Upper lobe of right lung (tissue), 1 donor: Measurements from ENCODE around the gene PRRC2A. TPM values are rescaled to one million over a fixed set of nuclear protein-coding genes. Genes with fewer than 3 reads are reported as not detected.

Experiments used
- ATAC-seq: fragments of 200-7000 bp; cut with Tn5 transposase; one replicate; pipeline ENCODE4 v1.9.1; 2020; ENCODE audit warnings: mild to moderate bottlenecking, moderate library complexity
- DNase-seq: peaks from one replicate; pipeline ENCODE4 v3.0.0-alpha.2; 2020
- H3K27ac ChIP-seq: fragments of 200-600 bp; one replicate; pipeline ENCODE4 v1.8.0; 2022
- H3K27me3 ChIP-seq: fragments of 200-600 bp; one replicate; pipeline ENCODE4 v1.8.0; 2022; ENCODE audit warnings: mild to moderate bottlenecking
- H3K36me3 ChIP-seq: fragments of 200-600 bp; one replicate; pipeline ENCODE4 v1.8.0; 2022
- H3K4me1 ChIP-seq: fragments of 200-600 bp; one replicate; pipeline ENCODE4 v1.8.0; 2022
- H3K4me3 ChIP-seq: fragments of 200-600 bp; one replicate; pipeline ENCODE4 v1.8.0; 2022; ENCODE audit warnings: mild to moderate bottlenecking
- H3K9me3 ChIP-seq: fragments of 200-600 bp; one replicate; pipeline ENCODE4 v1.8.0; 2022
- intact Hi-C: fragments of 100-400 bp; cut with DNase I; formaldehyde crosslinking; loops from one replicate; pipeline ENCODE4 v1.11.0; 2022
- total RNA-seq: library from RNA; stranded (reverse); fragmentation: NEBNext Ultra II Directional; extraction: Animal tissue kit (Norgen Biotek cat#: 25700); gene quantifications from one replicate; pipeline ENCODE4 v1.2.1, GENCODE V29; 2021
- TF ChIP-seq, protein P1 (sequence below): fragments of 200-600 bp; IDR thresholded peaks from one replicate; pipeline ENCODE4 v1.8.0; 2022; ENCODE audit warnings: antibody characterized with exemption
- donor health status: DM: no; HTN: yes; CAD: no; lungs with severe emphysema.

The PRRC2A gene
- total RNA-seq, 1 donor from 2014 or later = 138 TPM

DNA sequence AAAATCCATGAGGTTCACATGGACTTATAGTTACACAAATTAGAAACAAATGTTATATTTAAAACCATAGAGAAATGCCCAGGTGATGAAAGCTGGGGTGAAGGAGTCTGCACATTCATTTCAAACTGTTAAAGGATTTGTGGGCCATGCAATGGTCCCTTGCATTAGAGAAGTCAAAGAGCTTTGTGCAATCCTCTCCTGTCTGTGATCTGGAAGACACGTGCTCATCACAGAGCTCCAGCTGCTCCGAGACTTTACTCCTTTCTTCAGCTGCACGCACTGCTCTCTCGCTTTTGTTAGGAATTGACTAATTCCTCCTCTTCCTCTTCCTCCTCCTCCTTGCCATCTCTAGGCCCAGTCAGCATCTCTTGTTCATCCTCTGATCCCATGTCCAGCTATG, 9.5 kb upstream of the PRRC2A start:
- H3K27me3 ChIP-seq = no peaks in the 10 kb centered on the region
- H3K9me3 ChIP-seq = no peaks in the 10 kb centered on the region
- intact Hi-C loops = no loop called here
- no peaks in the 10 kb centered on the region for H3K36me3 ChIP-seq
- TF ChIP-seq, protein P1, sequence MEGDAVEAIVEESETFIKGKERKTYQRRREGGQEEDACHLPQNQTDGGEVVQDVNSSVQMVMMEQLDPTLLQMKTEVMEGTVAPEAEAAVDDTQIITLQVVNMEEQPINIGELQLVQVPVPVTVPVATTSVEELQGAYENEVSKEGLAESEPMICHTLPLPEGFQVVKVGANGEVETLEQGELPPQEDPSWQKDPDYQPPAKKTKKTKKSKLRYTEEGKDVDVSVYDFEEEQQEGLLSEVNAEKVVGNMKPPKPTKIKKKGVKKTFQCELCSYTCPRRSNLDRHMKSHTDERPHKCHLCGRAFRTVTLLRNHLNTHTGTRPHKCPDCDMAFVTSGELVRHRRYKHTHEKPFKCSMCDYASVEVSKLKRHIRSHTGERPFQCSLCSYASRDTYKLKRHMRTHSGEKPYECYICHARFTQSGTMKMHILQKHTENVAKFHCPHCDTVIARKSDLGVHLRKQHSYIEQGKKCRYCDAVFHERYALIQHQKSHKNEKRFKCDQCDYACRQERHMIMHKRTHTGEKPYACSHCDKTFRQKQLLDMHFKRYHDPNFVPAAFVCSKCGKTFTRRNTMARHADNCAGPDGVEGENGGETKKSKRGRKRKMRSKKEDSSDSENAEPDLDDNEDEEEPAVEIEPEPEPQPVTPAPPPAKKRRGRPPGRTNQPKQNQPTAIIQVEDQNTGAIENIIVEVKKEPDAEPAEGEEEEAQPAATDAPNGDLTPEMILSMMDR = no peak
- no peak for ATAC-seq
- H3K4me3 ChIP-seq = no peak overlapping the region
- DNase-seq = no peak
- H3K27ac ChIP-seq = no peak overlapping the region
- H3K4me1 ChIP-seq = no peaks in the 10 kb centered on the region

DNA sequence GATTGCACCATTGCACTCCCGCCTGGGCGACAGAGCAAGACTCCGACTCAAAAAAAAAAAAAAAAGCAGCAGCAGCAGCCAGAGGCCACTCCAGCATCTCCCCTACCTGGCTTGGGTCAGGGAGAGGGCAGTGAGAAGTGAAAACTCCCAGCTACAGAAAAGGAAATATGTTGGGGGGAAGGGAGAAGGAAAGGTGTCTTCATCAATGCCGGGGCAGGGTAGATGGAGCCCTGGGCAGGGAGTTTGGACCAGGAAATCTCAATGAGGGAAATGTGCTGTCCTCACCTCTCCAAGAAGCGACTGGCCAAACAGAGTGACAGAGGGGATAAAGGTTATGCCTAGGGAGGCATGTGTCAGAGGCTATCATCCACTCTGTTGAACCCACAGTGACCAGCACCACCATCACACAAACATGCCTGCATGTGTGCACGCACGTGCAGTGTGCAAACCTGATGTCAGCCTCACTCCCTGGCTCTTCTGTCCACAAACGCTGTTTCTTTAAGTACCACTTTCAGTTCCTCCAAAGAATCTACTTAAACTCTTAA, 6.4 kb upstream of the PRRC2A start:
- peak overlapping the region; percentile 51 for H3K27ac ChIP-seq
- H3K4me1 ChIP-seq = peaks cover under 1% of the 10 kb centered on the region
- H3K36me3 ChIP-seq = no peaks in the 10 kb centered on the region
- DNase-seq (no peak), ATAC-seq (peak; percentile 77)
- no peaks in the 10 kb centered on the region for H3K27me3 ChIP-seq
- no peak overlapping the region for H3K4me3 ChIP-seq
- H3K9me3 ChIP-seq = no peaks in the 10 kb centered on the region
- intact Hi-C loops = no loop called here
- TF ChIP-seq, protein P1 = no peak

DNA sequence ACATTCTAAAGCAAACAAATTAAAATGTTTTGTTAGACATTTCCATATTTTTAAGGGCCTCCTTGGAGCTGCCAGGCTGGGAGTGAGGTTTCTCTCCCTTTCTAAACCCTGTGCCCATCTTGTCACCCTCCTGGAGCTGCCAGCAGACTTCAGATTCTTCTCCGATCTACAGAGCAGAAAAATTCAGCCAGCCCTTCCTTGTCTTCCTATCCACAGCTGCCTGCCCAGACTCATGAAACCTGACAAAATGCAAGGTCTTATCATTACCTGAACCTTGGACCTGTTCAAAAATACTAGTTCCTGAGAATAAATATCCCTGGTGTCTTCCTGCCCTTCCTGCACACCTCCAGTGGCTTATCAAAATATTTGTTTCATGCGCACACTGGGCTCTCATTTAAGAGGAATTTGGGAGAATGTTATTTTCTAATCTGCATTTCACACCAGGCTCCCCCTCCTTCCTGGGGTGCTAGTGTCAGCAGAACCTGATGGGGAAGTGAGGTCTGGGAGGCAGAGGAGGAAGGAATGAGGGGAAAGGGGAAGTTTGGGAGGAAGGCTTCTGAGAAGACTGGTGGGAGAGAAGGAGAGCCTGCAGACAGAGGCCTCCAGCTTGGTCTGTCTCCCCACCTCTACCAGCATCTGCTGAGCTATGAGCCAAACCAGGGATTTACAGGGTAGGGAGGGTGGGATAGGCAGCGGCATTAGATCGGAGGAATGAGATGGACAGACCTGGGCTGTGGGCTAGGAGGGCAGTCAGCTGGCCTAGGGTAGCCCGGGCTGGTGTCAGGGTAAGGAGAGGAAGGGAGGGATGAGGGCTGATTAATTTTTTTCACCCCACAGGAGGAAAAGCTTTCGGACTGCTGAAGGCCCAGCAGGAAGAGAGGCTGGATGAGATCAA, 5.6 kb upstream of the PRRC2A start, which contains the start of gene AIF1:
TSS of gene AIF1 (plus strand) at position 551 of the 895 bp plus-strand sequence. CDS start at position 647, 96 bp downstream.
- Histone ChIP-seq H3K36me3 (no peaks in the 10 kb centered on the region), H3K4me3 (peak within 1 kb of the TSS; percentile 33), H3K9me3 (no peaks in the 10 kb centered on the region), H3K27ac (peak within 1 kb of the TSS; percentile 51), H3K27me3 (no peaks in the 10 kb centered on the region), H3K4me1 (peaks cover 5% of the 10 kb centered on the region)
- TF ChIP-seq, protein P1 = no peak
- intact Hi-C loops = no loop called here
- peak; percentile 70 for ATAC-seq
- no peak for DNase-seq

DNA sequence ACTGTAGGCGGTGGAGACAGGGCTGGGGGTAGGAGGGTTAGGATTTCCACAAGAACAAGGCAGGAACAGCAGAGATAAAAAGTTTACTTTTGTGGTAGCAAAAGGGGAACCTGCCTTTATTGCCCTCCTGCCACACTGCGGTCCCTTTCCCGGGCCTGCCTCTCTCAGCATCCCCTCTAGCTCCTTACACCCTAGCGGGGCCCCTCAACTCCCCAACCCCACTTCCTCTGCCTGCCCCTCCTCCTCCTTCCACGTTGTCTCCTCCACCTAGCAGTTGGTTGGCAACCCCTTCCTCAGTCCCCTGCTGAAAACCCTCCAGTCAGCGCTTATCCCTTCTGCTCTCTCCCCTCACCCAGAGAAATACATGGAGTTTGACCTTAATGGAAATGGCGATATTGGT, 4.8 kb upstream of the PRRC2A start:
- H3K27me3 ChIP-seq = no peaks in the 10 kb centered on the region
- TF ChIP-seq, protein P1 = no peak
- H3K27ac ChIP-seq = peak overlapping the region; percentile 51
- H3K4me3 ChIP-seq = peak overlapping the region; percentile 33
- DNase-seq (no peak), ATAC-seq (no peak)
- intact Hi-C loops = no loop called here
- H3K36me3 ChIP-seq = no peaks in the 10 kb centered on the region
- H3K4me1 ChIP-seq = peaks cover 5% of the 10 kb centered on the region
- no peaks in the 10 kb centered on the region for H3K9me3 ChIP-seq

DNA sequence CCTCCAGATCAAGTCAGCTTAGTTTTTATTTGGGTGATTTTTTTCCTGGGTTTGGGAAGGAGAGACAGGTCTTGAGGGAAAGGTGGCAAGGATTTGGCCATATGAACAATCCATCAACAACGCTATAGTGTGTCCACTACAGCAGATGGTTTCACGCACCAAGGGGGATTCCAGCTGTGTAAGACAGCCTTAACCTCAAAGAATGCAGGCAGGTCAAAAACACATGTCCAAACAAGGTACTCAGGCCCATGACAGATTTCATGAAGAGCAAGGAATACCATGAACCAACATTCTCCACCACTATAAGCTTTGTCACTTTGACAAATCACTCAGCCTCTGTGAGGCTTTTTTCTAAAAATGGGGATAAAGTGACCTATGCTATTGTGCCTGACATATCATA, 3.5 kb upstream of the PRRC2A start:
- Histone ChIP-seq H3K4me3 (no peak overlapping the region), H3K9me3 (no peaks in the 10 kb centered on the region), H3K4me1 (peaks cover 12% of the 10 kb centered on the region), H3K27ac (no peak overlapping the region), H3K27me3 (no peaks in the 10 kb centered on the region), H3K36me3 (no peaks in the 10 kb centered on the region)
- intact Hi-C loops = no loop called here
- DNase-seq (no peak), ATAC-seq (no peak)
- TF ChIP-seq, protein P1 = no peak
